Ovary (tissue), 9 donors: Measurements from ENCODE around the gene DNAH8. TPM values are rescaled to one million over a fixed set of nuclear protein-coding genes. Genes with fewer than 3 reads are reported as not detected.
"Not testable (repeated sequence)": the region's sequence is repeated elsewhere in the genome, so short reads cannot be mapped to it uniquely, and the experiment has no call there.

Source experiments
- DNase-seq, 5 donors: peaks; one replicate each; pipeline ENCODE4 v3.0.0-alpha.2; 2019 to 2020
- H3K27ac ChIP-seq, 2 donors: fragments of 200-600 bp; one replicate each; pipeline versions ENCODE4 v1.5.1 to v1.8.0; 2019 to 2022
- H3K27me3 ChIP-seq: fragments of 200-600 bp; one replicate; pipeline ENCODE4 v1.8.0; 2022
- H3K36me3 ChIP-seq: fragments of 200-600 bp; sonication (generic); one replicate; pipeline ENCODE4 v1.5.1; 2019
- H3K4me1 ChIP-seq: one replicate; pipeline ENCODE4 v1.8.1; 2013; ENCODE audit warnings: mild to moderate bottlenecking, moderate library complexity; ENCODE audit not compliant: insufficient read depth
- H3K4me3 ChIP-seq: fragments of 200-600 bp; sonication (generic); one replicate; pipeline ENCODE4 v1.5.1; 2017
- H3K9me3 ChIP-seq, 2 donors: fragments of 200-600 bp in 1 of 2; sonication (generic) in 1 of 2; one replicate each; pipeline versions ENCODE4 v1.5.1 to v1.8.1; 2013 to 2019; ENCODE audit warnings: mild to moderate bottlenecking in 1 of 2, moderate library complexity in 1 of 2
- CTCF ChIP-seq, 3 donors: fragments of 450-650 bp in 2 of 3; fragments of 200-600 bp in 1 of 3; IDR thresholded peaks; one replicate each; pipeline versions ENCODE4 v1.5.1 to v1.8.0; 2016 to 2022; ENCODE audit warnings: antibody characterized with exemption in 3 of 3, mild to moderate bottlenecking in 1 of 3
- EP300 ChIP-seq: sonication (generic); formaldehyde crosslinking; IDR thresholded peaks from one replicate; pipeline ENCODE4 v1.6.1; 2017; ENCODE audit warnings: antibody characterized with exemption
- POLR2A ChIP-seq: fragments of 450-650 bp; IDR thresholded peaks from one replicate; pipeline ENCODE4 v1.6.1; 2017; ENCODE audit warnings: antibody characterized with exemption, mild to moderate bottlenecking, moderate library complexity
- WGBS, 3 donors: extraction: QIAGEN DNeasy Blood & Tissue Kit in 1 of 3; methylation state at CpG; one replicate each; pipeline versions ENCODE4 v1.1.5 to v1.1.7; 2013 to 2017; 5-methylcytosine and 5-hydroxymethylcytosine counted together
- intact Hi-C, 4 donors: fragments of 100-400 bp; cut with DNase I; formaldehyde crosslinking; loops; one replicate each; pipeline versions ENCODE4 v1.11.0 to v1.15.1; 2022 to 2023
- polyA plus RNA-seq, 2 donors: library from polyadenylated mRNA; stranded (reverse); fragments of 200-250 nt in 1 of 2; fragments of 350-450 nt in 1 of 2; fragmentation: Illumina TruSeq in 1 of 2; extraction: RNeasy Lipid Tissue Mini Kit (QIAGEN cat#74804) in 1 of 2; gene quantifications; one replicate each; pipeline ENCODE4 v1.2.3, GENCODE V29; 2013 to 2014
- total RNA-seq, 7 donors: library from RNA; depleted of rRNA in 2 of 7; stranded (reverse); fragments of >200 nt in 2 of 7; fragmentation: NEBNext Ultra II Directional in 3 of 7; extraction: Animal tissue kit (Norgen Biotek cat#: 25700) in 3 of 7; gene quantifications; one replicate each; pipeline versions ENCODE4 v1.1.0 to v1.2.4, GENCODE V29; 2016 to 2023
- donor health status: DM: no; HTN: no; CAD: no; lungs with moderate emphysema.
- donor health status: DM: no; HTN: no; CAD: no.
- donor health status: Bipolar disorder and iron deficiency.
- donor health status: DM: yes; HTN: yes; CAD: no.
- donor health status: DM: no; HTN: no; CAD: no.
- donor health status: DM: yes; HTN: yes; CAD: no.

The DNAH8 gene
- total and polyA plus RNA-seq, 9 donors, result under 0.01 to 0.08 (median 0.01) TPM; not detected in 4

- Histone ChIP-seq H3K9me3 (no peaks in the 10 kb centered on the region), H3K36me3 (no peaks in the 10 kb centered on the region), H3K4me3 (no peak overlapping the region), H3K27me3 (no peaks in the 10 kb centered on the region), H3K4me1 (no peaks in the 10 kb centered on the region), H3K27ac (no peak overlapping the region)
- no peak for DNase-seq
- intact Hi-C loops, result no loop called here
- 23 to 46% (median 34%) methylated on average over 1 of the region's 1 CpG for WGBS, 3 donors
- no peak for TF ChIP-seq CTCF (IDR thresholded peaks at IDR 0.05)
- TF ChIP-seq POLR2A, result no peak
- TF ChIP-seq EP300, result no peak
Observed at GRCh38 chr6:38695933-38696332, 19.2 kb upstream of the DNAH8 start.

GRCh38 chr6:38696345-38696744 is 18.8 kb upstream of the DNAH8 start:
- Histone ChIP-seq H3K27ac (no peak overlapping the region), H3K9me3 (no peaks in the 10 kb centered on the region), H3K27me3 (no peaks in the 10 kb centered on the region), H3K36me3 (no peaks in the 10 kb centered on the region), H3K4me1 (no peaks in the 10 kb centered on the region), H3K4me3 (no peak overlapping the region)
- TF ChIP-seq CTCF (IDR thresholded peaks at IDR 0.05), result no peak
- TF ChIP-seq EP300, result no peak
- no peak for TF ChIP-seq POLR2A
- intact Hi-C loops, result no loop called here
- DNase-seq, result no peak

DNA sequence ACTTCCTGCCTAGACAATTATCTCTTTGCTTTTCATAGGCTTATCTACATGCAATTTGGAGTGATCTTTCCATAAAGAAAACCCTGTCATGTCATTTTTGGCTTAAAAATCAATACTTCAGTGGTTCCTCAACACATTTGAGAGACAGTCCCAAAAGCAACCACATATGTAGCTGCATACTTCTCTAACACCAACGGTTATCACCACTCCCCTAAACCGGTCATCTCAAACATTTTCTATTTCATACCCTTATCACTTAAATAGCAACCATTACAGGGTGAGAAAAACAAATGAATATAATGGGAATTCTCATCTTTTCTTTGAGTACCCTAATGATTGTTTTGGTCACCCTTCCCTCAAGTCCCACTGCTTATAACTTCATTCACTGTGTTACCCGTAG is 17.3 kb upstream of the DNAH8 start:
- DNase-seq, result no peak
- Histone ChIP-seq H3K4me3 (no peak overlapping the region), H3K36me3 (no peaks in the 10 kb centered on the region), H3K4me1 (no peaks in the 10 kb centered on the region), H3K9me3 (no peaks in the 10 kb centered on the region), H3K27ac (no peak overlapping the region), H3K27me3 (no peaks in the 10 kb centered on the region)
- intact Hi-C loops, result no loop called here
- WGBS, 3 donors, result 87 to 90% (median 87%) methylated on average over 3 of the region's 3 CpGs
- TF ChIP-seq EP300 (no peak), CTCF (IDR thresholded peaks at IDR 0.05) (no peak), POLR2A (no peak)

GRCh38 chr6:38699702-38700101 is 15.4 kb upstream of the DNAH8 start:
- H3K4me1 ChIP-seq, DNase-seq, H3K9me3 ChIP-seq, H3K27ac ChIP-seq, H3K4me3 ChIP-seq, intact Hi-C loops, H3K36me3 ChIP-seq, H3K27me3 ChIP-seq: not testable (repeated sequence)
- WGBS, 3 donors, result 93 to 97% (median 95%) methylated on average over 3 of the region's 3 CpGs

DNA sequence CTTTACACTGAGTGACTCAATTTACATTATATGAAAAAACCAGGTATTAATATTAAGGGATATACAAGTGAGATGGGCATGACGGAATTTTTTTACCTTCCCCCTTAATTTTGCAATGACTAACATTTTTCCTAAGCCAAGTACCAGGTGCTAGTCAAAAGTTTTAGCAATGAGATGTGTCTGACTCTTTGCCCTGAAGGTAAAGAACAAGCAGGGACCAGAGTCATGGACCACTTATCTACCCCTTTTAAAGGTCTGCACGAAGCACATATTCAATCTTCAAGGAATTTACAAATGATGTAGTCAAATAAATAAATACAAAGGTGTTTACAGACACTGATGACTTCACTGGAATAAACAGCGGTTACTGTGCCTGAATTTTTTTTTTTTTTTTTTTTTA is 13.6 kb upstream of the DNAH8 start:
- intact Hi-C loops, result no loop called here
- H3K4me3 ChIP-seq, result no peak overlapping the region
- 73 to 95% (median 94%) methylated on average over 3 of the region's 3 CpGs for WGBS, 3 donors

More for the DNA sequence above, 13.6 kb upstream of the DNAH8 start:
- Histone ChIP-seq H3K36me3 (no peaks in the 10 kb centered on the region), H3K27me3 (no peaks in the 10 kb centered on the region), H3K27ac (no peak overlapping the region), H3K4me1 (no peaks in the 10 kb centered on the region), H3K9me3 (no peaks in the 10 kb centered on the region)
- TF ChIP-seq EP300 (no peak), POLR2A (no peak), CTCF (IDR thresholded peaks at IDR 0.05) (no peak)
- no peak for DNase-seq
